GM10248 (cell line): ENCODE data around the gene TMBIM6.

Experiments
- CTCF ChIA-PET: fragments of 300-600 bp; sonication (Branson Sonifier 250); formaldehyde crosslinking; extraction: SDS; loops from one replicate; lab custom pipeline; 2021; ENCODE audit warnings: antibody characterized with exemption; lab: Yijun Ruan, JAX
- POLR2A ChIA-PET: fragments of 350-650 bp; sonication (Branson Sonifier 250); formaldehyde crosslinking; extraction: SDS; loops from one replicate; lab custom pipeline; 2020; ENCODE audit warnings: antibody characterized with exemption; lab: Yijun Ruan, JAX
- DNase-seq: peaks from one replicate; pipeline ENCODE4 v3.0.0; 2012; ENCODE audit errors: extremely low spot score
- TF ChIP-seq, protein P1 (sequence below): IDR thresholded peaks from 2 replicates; pipeline ENCODE4 v1.5.1; 2012; ENCODE audit warnings: mild to moderate bottlenecking, low read depth; ENCODE audit errors: extremely low read depth, missing control alignments, control extremely low read depth

Gene TMBIM6

DNA sequence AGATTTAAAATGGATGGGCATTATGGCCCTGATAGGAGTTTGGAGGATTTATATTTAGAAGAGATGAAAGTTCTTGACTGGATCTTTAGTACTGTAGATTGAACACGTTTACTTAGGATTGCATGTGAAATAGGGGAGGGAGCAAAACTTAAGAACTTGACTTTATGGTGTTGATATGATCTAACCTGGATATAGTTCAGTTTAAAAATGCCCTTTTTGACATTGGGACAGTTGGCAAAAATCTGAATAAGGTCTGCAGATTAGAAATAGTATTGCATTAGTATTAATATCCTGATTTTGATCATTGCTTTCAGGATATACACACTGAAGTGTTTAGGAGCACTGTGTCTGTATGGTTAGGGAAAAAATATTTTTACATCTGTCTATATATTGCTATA, 9.6 kb downstream of the TMBIM6 start:
- no peak for DNase-seq
- ChIA-PET CTCF (interaction anchor here (3.2 to 6.6 kb wide), 3 partner anchors 10 to 89 kb away, joined by 10 to 51 read pairs (median 22); partner anchors contain the start of gene TMBIM6), POLR2A (interaction anchor here (0.6 to 0.7 kb wide), 2 partner anchors 51 to 103 kb away, joined by 5 read pairs; no protein-coding TSS in a partner anchor)
- TF ChIP-seq, protein P1, sequence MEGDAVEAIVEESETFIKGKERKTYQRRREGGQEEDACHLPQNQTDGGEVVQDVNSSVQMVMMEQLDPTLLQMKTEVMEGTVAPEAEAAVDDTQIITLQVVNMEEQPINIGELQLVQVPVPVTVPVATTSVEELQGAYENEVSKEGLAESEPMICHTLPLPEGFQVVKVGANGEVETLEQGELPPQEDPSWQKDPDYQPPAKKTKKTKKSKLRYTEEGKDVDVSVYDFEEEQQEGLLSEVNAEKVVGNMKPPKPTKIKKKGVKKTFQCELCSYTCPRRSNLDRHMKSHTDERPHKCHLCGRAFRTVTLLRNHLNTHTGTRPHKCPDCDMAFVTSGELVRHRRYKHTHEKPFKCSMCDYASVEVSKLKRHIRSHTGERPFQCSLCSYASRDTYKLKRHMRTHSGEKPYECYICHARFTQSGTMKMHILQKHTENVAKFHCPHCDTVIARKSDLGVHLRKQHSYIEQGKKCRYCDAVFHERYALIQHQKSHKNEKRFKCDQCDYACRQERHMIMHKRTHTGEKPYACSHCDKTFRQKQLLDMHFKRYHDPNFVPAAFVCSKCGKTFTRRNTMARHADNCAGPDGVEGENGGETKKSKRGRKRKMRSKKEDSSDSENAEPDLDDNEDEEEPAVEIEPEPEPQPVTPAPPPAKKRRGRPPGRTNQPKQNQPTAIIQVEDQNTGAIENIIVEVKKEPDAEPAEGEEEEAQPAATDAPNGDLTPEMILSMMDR: no peak

DNA sequence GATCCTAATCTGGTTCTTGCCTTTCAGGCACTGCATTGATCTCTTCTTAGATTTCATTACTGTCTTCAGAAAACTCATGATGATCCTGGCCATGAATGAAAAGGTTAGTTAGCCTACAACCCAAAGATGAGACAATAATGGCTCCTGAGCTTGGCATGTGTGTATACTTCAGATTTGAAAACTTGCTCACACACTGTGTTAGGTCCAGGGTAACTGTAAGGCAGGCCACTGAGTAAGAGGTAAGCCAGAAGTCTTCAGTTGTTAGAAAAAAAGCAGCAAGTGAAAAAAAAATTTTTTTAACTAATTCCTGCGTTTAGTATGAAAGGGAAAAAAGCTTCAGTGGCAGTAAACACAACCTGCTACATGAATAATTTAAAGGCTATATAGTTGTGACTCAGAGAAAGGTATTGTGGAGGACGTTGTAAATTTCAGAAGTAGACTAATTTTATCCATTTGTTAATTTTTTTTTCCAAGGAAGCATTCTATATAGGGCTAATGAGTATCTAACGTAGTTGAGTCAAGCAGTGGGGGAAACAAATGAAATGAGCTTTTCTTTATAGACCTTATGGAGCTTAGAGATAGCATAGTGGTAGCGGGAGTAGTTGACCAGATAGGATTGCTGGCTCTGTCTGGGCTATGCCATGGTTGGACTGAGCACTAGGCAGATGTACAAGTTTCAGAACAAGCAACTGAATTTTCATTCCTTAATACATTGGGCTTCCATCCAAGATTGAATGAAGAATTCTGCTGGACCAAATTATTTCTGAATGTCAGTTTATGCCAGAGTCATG, 20.5 kb downstream of the TMBIM6 start:
- ChIA-PET POLR2A (interaction anchor here (1.5 kb wide), 1 partner anchor 20 kb away, joined by 6 read pairs; the partner anchor contains the start of gene TMBIM6), CTCF (interaction anchor here (0.7 to 6.5 kb wide), 31 partner anchors 9 to 134 kb away, joined by 3 to 81 read pairs (median 6); partner anchors contain the start of genes BCDIN3D, NCKAP5L and TMBIM6)
- DNase-seq: no peak
- TF ChIP-seq, protein P1: no peak

DNA sequence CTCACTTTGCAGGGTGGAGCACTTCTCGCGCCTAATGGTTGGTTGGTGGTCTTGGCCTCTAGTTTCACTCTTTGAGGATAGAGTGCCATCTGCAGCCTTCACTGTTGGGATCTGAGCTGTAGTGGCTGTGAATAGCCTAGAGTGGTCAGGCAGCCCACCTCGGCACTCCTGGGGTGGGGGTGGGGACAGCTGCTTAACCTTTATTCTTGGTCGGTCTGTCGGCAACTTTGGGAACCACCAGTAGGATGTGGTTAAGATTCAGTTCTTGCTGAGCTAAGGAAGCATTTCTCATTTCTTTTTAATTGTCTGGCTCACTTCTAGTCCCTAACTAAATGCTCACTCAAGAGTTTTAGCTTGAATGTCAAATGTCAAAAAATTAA, 21.1 kb downstream of the TMBIM6 start:
- TF ChIP-seq, protein P1: no peak
- CTCF ChIA-PET: interaction anchor here (0.7 to 6.5 kb wide), 31 partner anchors 10 to 135 kb away, joined by 3 to 81 read pairs (median 6); partner anchors contain the start of genes BCDIN3D, NCKAP5L and TMBIM6
- DNase-seq: no peak
- POLR2A ChIA-PET: interaction anchor here (1.5 kb wide), 1 partner anchor 21 kb away, joined by 6 read pairs; the partner anchor contains the start of gene TMBIM6

DNA sequence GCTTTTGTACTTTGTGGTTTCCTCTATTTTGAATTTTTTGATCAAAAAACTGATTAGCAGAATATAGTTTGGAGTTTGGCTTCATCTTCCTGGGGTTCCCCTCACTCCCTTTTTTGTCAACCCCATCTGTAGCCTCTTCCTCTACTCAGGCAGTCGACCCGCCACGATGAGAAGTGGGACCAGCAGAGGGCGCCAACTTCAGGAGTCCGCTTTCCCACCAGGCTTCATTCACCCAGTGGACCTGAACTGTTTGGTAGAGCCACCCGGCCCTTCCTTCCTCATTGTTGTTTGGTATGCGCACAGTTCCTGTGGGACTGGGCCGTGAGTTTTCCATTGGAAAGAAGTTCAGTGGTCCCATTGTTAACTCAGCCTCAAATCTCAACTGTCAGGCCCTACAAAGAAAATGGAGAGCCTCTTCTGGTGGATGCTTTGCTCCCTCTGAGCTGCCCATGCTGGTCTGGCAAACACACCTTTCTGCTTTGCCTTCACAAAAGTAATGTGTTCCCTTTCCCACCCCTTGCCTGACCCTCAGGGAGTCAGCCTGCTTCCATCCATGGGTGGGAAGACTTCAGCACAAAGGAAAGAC, 21.7 kb downstream of the TMBIM6 start:
- TF ChIP-seq, protein P1: peak; percentile 85
- peak; percentile 78 for DNase-seq
- CTCF ChIA-PET: interaction anchor here (0.7 to 6.5 kb wide), 31 partner anchors 9 to 135 kb away, joined by 3 to 81 read pairs (median 6); partner anchors contain the start of genes BCDIN3D, NCKAP5L and TMBIM6
- POLR2A ChIA-PET: interaction anchor here (1.5 kb wide), 1 partner anchor 22 kb away, joined by 6 read pairs; the partner anchor contains the start of gene TMBIM6

DNA sequence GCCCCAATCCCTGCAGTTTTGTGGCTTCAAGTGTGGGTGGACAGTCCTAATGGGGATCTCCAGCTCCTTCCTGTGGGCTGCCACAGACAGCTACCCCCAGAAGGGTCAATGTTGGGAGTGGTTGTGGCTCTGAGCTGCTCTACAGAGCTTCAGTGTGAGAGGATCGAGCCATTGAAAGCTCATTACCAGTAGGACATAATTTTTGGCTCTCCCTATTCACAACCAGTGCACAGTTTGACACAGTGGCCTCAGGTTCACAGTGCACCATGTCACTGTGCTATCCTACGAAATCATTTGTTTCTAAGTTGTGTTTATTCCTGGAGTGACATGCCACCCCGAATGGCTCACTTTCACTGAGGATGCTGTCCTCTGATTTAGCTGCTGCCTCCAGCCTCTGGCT, 22.8 kb downstream of the TMBIM6 start:
- TF ChIP-seq, protein P1: no peak
- ChIA-PET CTCF (interaction anchor here (0.8 to 6.5 kb wide), 15 partner anchors 8 to 310 kb away, joined by 3 to 81 read pairs (median 6); partner anchors contain the start of gene TMBIM6), POLR2A (interaction anchor here (0.5 to 1.5 kb wide), 4 partner anchors 23 to 140 kb away, joined by 3 to 5 read pairs (median 4); partner anchors contain the start of gene TMBIM6)
- no peak for DNase-seq

DNA sequence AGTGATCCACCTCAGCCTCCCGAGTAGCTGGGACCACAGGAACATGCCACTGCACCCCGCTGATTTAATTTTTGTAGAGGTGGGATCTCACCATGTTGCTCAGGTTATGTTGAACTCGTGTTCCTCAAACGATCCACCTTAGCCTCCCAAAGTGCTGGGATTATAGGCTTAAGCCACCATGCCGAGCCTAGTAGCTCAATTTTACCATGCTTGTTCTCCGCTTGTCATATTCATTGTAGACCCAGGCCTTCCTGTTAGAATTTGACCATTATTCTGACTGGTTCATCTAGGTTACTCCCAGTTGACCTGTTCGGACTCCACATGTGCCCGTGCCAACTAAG, 24.7 kb downstream of the TMBIM6 start:
- ChIA-PET POLR2A (no interaction called here), CTCF (interaction anchor here (1.4 to 6.5 kb wide), 6 partner anchors 9 to 128 kb away, joined by 3 to 81 read pairs (median 12); partner anchors contain the start of gene TMBIM6)
- TF ChIP-seq, protein P1: no peak
- no peak for DNase-seq
